ENCODE measurements around the gene AJM1. TPM values are rescaled to one million over a fixed set of nuclear protein-coding genes. Genes with fewer than 3 reads are reported as not detected.

The AJM1 gene
- total and polyA plus RNA-seq, 2 donors (not counting 1 experiment from before 2014, with no cell fraction given), result 1.7 to 2.9 TPM

- H3K27me3 ChIP-seq (replicated peaks in 1 of 4; ENCODE audit: control extremely low read depth in 1 of 4, control insufficient read depth in 3 of 4, insufficient read depth in 4 of 4, low read length in 3 of 4), result no peaks in the 10 kb centered on the region
- peaks cover 0 to 44% of the 10 kb centered on the region in 2 experiments for H3K36me3 ChIP-seq (replicated peaks in 1 of 2; ENCODE audit: control extremely low read depth in 1 of 2, control insufficient read depth in 1 of 2, extremely low read depth in 1 of 2, insufficient read depth in 2 of 2, low read length in 1 of 2)
- Mint-ChIP-seq H3K9me3 (ENCODE audit: insufficient read depth) (no peaks in the 10 kb centered on the region), H3K27me3 (no peaks in the 10 kb centered on the region), H3K4me1 (no peaks in the 10 kb centered on the region), H3K4me3 (no peak overlapping the region), H3K27ac (no peak overlapping the region)
- CTCF ChIA-PET, result no interaction called here
- TF ChIP-seq CTCF (IDR thresholded peaks at IDR 0.05) (no peak), EZH2 (IDR thresholded peaks at IDR 0.05; ENCODE audit: borderline replicate concordance, insufficient read depth, low read depth, low read length, poor library complexity, severe bottlenecking) (no peak)
- no peak overlapping the region for H3K27ac ChIP-seq (ENCODE audit: low read length in 2 of 2)
- no peak overlapping the region for H3K4me3 ChIP-seq (ENCODE audit: control extremely low read depth in 1 of 5, extremely low read depth in 1 of 5, insufficient read depth in 1 of 5, low read depth in 2 of 5, low read length in 4 of 5)
- ATAC-seq (ENCODE audit: low read depth), result no peak
- intact Hi-C loops (cut with micrococcal nuclease), result no loop called here
- POLR2A ChIA-PET, result no interaction called here
- H2AFZ ChIP-seq (ENCODE audit: insufficient read depth, low read depth, low read length, poor library complexity, severe bottlenecking), result no peak overlapping the region
- no peaks in the 10 kb centered on the region for H3K79me2 ChIP-seq (ENCODE audit: control insufficient read depth, insufficient read depth, low read length)
- no peaks in the 10 kb centered on the region for H3K4me1 ChIP-seq (ENCODE audit: control insufficient read depth in 2 of 2, insufficient read depth in 2 of 2, low read length in 2 of 2)
- H3K4me2 ChIP-seq (replicated peaks; ENCODE audit: low read depth, low read length, poor library complexity, severe bottlenecking), result no peak overlapping the region
- WGBS (ENCODE audit: insufficient coverage), result 97% methylated on average over 30 of the region's 30 CpGs
- H4K20me1 ChIP-seq (ENCODE audit: control insufficient read depth, insufficient read depth, low read length, poor library complexity, severe bottlenecking), result no peaks in the 10 kb centered on the region
- no peak for DNase-seq
- no peaks in the 10 kb centered on the region for H3K9me3 ChIP-seq (ENCODE audit: control extremely low read depth in 1 of 3, control insufficient read depth in 2 of 3, insufficient read depth in 1 of 3, low read length in 2 of 3)
- H3K9ac ChIP-seq (ENCODE audit: low read length), result no peak overlapping the region
Observed at GRCh38 chr9:136831002-136831719, 11.1 kb upstream of the AJM1 start.

- CTCF ChIA-PET, result interaction anchor here (0.8 kb wide), 1 partner anchor 16 kb away, joined by 3 read pairs; no protein-coding TSS in a partner anchor
Observed at GRCh38 chr9:136831720-136832104, 10.6 kb upstream of the AJM1 start.

More at GRCh38 chr9:136831720-136832104, 10.6 kb upstream of the AJM1 start:
- Histone ChIP-seq H3K4me1 (ENCODE audit: control insufficient read depth in 2 of 2, insufficient read depth in 2 of 2, low read length in 2 of 2) (no peaks in the 10 kb centered on the region), H4K20me1 (ENCODE audit: control insufficient read depth, insufficient read depth, low read length, poor library complexity, severe bottlenecking) (no peaks in the 10 kb centered on the region), H3K27ac (ENCODE audit: low read length in 2 of 2) (no peak overlapping the region), H3K4me2 (replicated peaks; ENCODE audit: low read depth, low read length, poor library complexity, severe bottlenecking) (no peak overlapping the region), H3K27me3 (replicated peaks in 1 of 4; ENCODE audit: control extremely low read depth in 1 of 4, control insufficient read depth in 3 of 4, insufficient read depth in 4 of 4, low read length in 3 of 4) (no peaks in the 10 kb centered on the region), H3K4me3 (ENCODE audit: control extremely low read depth in 1 of 5, extremely low read depth in 1 of 5, insufficient read depth in 1 of 5, low read depth in 2 of 5, low read length in 4 of 5) (no peak overlapping the region), H3K36me3 (replicated peaks in 1 of 2; ENCODE audit: control extremely low read depth in 1 of 2, control insufficient read depth in 1 of 2, extremely low read depth in 1 of 2, insufficient read depth in 2 of 2, low read length in 1 of 2) (peaks cover 0 to 43% of the 10 kb centered on the region in 2 experiments), H2AFZ (ENCODE audit: insufficient read depth, low read depth, low read length, poor library complexity, severe bottlenecking) (no peak overlapping the region), H3K9me3 (ENCODE audit: control extremely low read depth in 1 of 3, control insufficient read depth in 2 of 3, insufficient read depth in 1 of 3, low read length in 2 of 3) (no peaks in the 10 kb centered on the region), H3K79me2 (ENCODE audit: control insufficient read depth, insufficient read depth, low read length) (no peaks in the 10 kb centered on the region), H3K9ac (ENCODE audit: low read length) (no peak overlapping the region)
- intact Hi-C loops (cut with micrococcal nuclease), result no loop called here
- Mint-ChIP-seq H3K4me3 (no peak overlapping the region), H3K4me1 (no peaks in the 10 kb centered on the region), H3K27ac (no peak overlapping the region), H3K9me3 (ENCODE audit: insufficient read depth) (no peaks in the 10 kb centered on the region), H3K27me3 (no peaks in the 10 kb centered on the region)
- ATAC-seq (ENCODE audit: low read depth) (no peak), DNase-seq (no peak)
- POLR2A ChIA-PET, result interaction anchor here (0.6 kb wide), 1 partner anchor 9 kb away, joined by 3 read pairs; no protein-coding TSS in a partner anchor
- WGBS (ENCODE audit: insufficient coverage), result 90% methylated on average over 23 of the region's 23 CpGs
- no peak for TF ChIP-seq EZH2 (IDR thresholded peaks at IDR 0.05; ENCODE audit: borderline replicate concordance, insufficient read depth, low read depth, low read length, poor library complexity, severe bottlenecking)
- no peak for TF ChIP-seq CTCF (IDR thresholded peaks at IDR 0.05)
